ENCODE results near the gene MROH9. TPM values are rescaled to one million over a fixed set of nuclear protein-coding genes. Genes with fewer than 3 reads are reported as not detected.
A peak's percentile ranks its signal among the peaks of the same experiment; 100 is the strongest.

The MROH9 gene
- total and polyA plus RNA-seq, 2 of the 4 experiments (the other 2 are of a cell fraction), result not detected

GRCh38 chr1:170987424-170987823 lies 52.1 kb downstream of the MROH9 start:
- H4K91ac ChIP-seq (ENCODE audit: insufficient read depth, low read depth, low read length), result no peak overlapping the region
- no peak overlapping the region for H3K56ac ChIP-seq (ENCODE audit: extremely low read depth, insufficient read depth, low read length)
- no peak overlapping the region for H2BK20ac ChIP-seq (ENCODE audit: low read depth, low read length)
- DNase-seq, result no peak
- H2AK9ac ChIP-seq (replicated peaks; ENCODE audit: low read depth, low read length, poor library complexity), result no peak overlapping the region
- H4K8ac ChIP-seq (ENCODE audit: low read depth in 2 of 2, low read length in 2 of 2), result no peak overlapping the region
- CTCF ChIA-PET, result no interaction called here
- no peaks in the 10 kb centered on the region for H4K20me1 ChIP-seq (ENCODE audit: insufficient read depth, low read length)
- dilution Hi-C loops (cut with HindIII; ENCODE audit: low sequenced_read_pairs, unreplicated experiment), result no loop called here
- no peak overlapping the region for H3K4me3 ChIP-seq (ENCODE audit: insufficient read depth, low read depth, low read length)
- no peak overlapping the region for H3K23ac ChIP-seq (ENCODE audit: low read depth, low read length)
- in situ Hi-C loops (cut with MboI; ENCODE audit: low sequenced_read_pairs), result no loop called here
- no peak overlapping the region for H3K4ac ChIP-seq (ENCODE audit: low read depth, low read length)
- H3K27me3 ChIP-seq (ENCODE audit: control insufficient read depth, insufficient read depth, low read length), result no peaks in the 10 kb centered on the region
- H2AK5ac ChIP-seq (ENCODE audit: low read depth, low read length), result no peak overlapping the region
- H2BK15ac ChIP-seq (ENCODE audit: low read depth, low read length), result no peak overlapping the region
- H3K9ac ChIP-seq (ENCODE audit: low read depth, low read length), result no peak overlapping the region
- H2BK120ac ChIP-seq (ENCODE audit: low read depth, low read length), result no peak overlapping the region
- no peak for ATAC-seq (ENCODE audit: low read depth)
- 100% methylated on average over 1 of the region's 5 CpGs; no CpG with 5 or more reads in 1 of the 2 experiments for whole genome bisulfite sequencing, 2 experiments (ENCODE audit: extremely low coverage in 2 of 2, insufficient read length in 1 of 2)
- H3K36me3 ChIP-seq (ENCODE audit: control insufficient read depth, insufficient read depth, low read length), result no peaks in the 10 kb centered on the region
- no peaks in the 10 kb centered on the region for H3K9me3 ChIP-seq (ENCODE audit: control insufficient read depth, insufficient read depth, low read length)
- H3K79me1 ChIP-seq (ENCODE audit: low read depth in 1 of 2, low read length in 2 of 2), result no peaks in the 10 kb centered on the region
- no peak for TF ChIP-seq POLR2A (IDR thresholded peaks at IDR 0.05; ENCODE audit: low read depth, low read length)
- peak; percentile 52; the same call in 1 of the 2 replicates for TF ChIP-seq CEBPB (IDR thresholded peaks at IDR 0.05; ENCODE audit: low read depth, low read length)
- H4K5ac ChIP-seq (ENCODE audit: low read depth, low read length), result no peak overlapping the region
- no TSS peak for BruUV-seq (replicated peaks)
- no peak overlapping the region for H3K4me2 ChIP-seq (ENCODE audit: low read depth, low read length)
- no peak overlapping the region for H2BK5ac ChIP-seq (ENCODE audit: low read depth, low read length, poor library complexity, severe bottlenecking)
- H2AFZ ChIP-seq (replicated peaks; ENCODE audit: low read length, poor library complexity), result no peak overlapping the region
- H3K14ac ChIP-seq (replicated peaks; ENCODE audit: low read depth, low read length), result no peak overlapping the region
- H3K27ac ChIP-seq (ENCODE audit: insufficient read depth, low read length), result no peak overlapping the region
- H3K4me1 ChIP-seq (ENCODE audit: control insufficient read depth, insufficient read depth, low read length), result no peaks in the 10 kb centered on the region
- intact Hi-C loops (cut with micrococcal nuclease), result no loop called here
- POLR2A ChIA-PET (ENCODE audit: unreplicated experiment), result no interaction called here
- H3K18ac ChIP-seq (ENCODE audit: low read depth, low read length), result no peak overlapping the region
- no peaks in the 10 kb centered on the region for H3K9me1 ChIP-seq (ENCODE audit: insufficient read depth, low read length)

Measured in IMR-90 (cell line).